ENCODE data around the gene NAT16.

NAT16 gene

DNA sequence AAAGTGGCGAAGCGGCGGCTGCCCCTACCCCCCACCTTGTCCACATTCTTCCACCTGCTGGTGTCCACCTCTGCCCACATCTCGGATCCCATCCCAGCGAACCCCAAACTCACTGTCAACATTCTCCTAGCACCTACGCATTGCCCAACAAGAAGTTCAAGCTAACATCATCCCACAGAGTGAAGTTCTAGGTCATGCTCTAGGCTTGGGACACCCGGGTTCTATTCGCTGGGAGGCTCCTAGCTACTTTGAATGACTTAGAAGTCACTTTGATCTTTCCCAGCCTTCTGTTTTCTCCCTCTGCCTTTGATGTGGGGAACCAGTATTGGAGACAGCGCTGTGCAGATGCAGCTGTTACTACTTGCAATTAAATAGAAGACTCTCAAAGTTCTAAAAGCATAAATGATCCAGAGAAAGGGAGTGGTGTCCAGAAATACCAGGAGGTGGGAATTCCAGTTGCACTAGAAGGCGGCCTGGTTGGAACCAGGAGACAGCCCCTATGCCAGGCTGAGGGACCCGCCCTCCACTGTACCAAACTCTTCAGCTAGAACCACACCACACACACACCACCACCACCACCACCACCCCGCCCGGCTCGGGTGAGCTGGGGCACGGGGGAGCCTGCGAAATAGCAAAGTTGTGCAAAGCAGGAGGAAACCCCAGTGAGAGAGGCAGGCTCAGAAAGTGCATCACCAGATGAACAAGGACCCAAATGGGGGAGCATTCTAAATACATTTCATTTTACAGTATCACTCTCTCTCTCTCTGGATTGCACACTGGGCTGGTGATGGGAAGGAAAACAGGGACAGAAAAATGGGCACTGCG, 9.3 kb downstream of the NAT16 start:
- peak in 1 of 2 donors; percentile 19 for DNase-seq

DNA sequence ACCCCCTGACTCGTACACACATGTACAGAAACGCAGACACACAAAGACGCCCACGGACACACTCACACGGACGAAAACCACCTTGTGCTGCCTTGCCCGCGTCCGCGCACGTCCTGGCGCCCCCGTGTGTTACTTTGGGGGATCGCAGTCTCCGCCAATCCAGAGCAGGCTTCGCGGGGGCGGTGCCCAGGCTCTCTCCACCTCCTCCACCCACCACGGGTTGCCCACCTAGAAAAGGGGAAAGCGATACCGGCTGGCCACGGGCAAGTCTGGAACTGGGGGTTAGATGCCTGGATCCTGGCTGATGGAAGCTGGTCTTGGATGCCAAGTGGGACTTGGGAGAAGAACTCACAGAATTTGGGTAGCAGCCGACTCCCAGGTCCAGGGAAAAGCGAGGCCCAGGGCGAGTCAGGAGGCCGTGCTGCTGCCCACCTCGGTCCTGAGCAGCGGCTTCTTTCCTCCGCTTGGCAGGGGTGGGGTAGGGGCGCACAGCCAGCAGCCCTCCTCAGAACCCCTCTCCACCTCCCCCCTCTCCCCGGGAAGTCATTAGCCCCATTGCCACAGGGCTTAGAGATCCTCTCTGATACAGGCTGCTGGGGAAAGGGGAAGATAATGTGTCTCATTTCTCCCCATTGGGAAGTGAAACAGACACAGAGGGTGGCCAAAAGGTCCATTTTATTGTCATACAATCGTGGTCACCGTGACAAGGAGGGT, 10.1 kb downstream of the NAT16 start:
- DNase-seq: peak; percentile 78 to 85

DNA sequence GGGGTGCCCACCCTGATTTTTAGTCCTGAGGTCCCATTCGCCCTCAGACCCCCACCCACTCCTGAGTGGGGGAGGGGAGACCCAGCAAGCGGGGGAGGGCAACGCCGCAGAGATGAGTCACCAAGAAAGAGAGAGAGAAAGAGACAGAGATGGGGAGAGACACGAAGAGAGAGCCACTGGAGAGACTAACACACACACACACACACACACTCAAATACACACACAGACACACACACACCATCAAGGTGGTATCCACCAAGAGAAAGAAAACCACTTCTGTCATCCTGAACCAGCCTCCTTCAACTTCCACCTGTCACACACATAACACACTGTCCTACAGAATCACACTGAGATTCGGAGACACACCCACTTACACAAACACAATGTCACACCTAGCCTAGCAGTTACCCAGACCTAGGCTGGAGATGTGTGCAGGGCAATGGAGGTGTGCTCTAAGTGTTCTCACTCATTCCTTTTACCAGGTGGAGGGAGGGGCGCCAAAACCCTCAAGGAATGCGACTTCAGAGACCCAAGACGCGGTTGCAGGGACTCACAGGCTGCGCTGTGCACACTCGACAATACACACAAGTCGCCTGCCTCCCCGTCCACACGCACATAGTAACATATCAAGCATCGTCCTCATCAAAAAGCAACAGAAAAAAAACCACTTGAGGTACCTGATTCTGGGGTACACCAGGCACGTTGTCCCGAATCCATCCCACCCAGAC, 10.8 kb downstream of the NAT16 start:
- no peak for DNase-seq

DNA sequence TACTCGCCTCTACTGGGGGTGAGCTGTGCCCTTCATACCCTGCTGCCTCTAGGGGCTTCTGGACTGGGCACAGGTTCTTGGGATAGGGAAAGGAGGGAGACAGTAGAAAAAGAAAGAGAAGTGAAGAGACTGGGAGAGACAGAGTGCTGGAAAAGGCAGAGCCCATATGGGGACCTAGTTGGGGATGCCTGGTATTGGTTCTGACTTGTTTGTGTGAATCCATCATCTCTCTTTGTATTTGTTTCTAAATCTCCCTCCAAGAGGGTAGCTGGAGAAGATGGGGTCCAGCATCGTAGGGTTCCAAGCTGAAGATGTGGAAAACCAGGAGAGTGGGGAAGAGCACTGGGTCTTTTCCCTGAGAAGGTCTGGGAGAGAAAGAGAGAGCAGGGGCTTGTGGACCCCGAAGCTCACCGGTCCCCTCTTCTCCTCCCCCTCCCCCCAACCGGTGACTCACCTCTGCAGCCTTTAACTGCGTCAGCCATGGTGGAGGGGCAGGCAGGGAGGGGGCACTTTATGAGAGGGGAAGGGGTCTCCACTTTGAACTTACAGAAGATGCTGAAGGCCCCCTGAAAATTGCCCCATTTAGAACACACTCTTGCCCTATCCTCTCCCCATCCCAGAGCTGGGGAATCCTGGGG, 11.6 kb downstream of the NAT16 start:
- no peak for DNase-seq

DNA sequence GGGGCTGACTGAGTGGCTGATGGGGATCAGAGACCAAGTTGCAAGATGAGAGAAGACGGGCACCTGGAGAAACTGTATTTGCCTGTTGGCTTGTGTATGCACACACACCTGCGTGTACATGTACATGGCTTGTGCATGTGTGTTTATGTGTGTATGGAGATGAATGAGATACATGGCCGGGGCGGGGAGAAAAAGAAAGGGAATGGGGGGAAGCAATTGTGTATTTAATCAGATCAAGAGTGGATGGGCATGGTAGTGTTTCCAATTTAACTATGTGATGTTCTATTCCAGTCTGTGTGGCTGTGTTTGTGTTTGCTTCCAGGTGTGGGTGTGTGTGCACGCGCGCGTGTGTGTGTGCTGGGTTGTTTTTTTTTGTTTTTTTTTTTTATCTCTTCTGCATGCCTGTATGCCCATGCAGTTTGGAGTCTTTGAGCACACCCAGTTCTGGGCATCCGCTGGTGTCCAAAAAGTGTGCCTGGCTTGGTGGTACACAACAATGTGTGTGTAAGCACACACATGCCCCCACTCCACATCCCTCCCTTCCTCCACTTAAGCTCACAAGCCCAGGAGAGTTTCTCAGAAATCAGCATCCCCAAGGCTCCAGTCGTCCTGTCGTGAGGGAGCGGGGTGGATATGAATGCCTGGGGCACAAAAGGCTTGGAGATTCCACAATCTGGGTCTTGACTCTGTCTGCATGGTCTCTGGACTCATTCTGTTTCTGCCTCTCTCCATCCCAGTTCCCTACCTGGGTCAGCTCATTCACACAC, 12.3 kb downstream of the NAT16 start:
- no peak for DNase-seq

DNA sequence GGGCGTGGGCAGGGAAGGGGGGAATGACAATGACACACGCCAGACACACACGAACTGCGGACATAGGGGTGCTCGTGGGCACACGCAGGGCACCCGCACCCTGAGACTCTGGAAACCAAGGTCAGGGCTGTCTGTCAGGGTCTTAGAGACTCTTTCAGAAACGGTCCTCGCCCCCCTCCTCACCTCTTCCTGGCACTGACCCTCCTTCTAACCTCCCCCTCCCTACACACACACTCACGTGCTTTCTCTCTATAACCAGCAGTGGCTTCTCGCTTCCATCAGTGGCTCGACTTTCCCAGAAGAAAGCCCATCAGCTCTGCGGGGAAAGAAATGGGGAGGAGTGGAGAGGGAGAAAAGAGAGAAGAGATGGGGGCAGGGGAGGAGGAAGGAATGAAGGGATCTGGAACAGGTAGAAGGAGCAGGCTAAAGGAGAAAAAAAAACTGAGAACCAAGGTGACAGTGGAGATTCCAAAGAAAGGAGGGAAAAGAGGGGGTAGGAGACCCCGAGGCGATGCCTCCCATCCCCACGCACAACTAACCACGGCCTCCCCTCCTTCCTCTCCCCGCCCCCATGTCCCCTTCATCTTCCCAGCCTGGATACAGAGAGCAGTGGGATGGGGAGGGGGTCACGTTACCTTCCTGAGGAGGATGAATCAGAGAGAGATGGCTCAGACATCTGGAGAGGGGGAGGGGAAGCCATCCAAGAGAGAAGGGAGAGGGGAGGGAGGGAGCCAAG, 13.0 kb downstream of the NAT16 start:
- no peak for DNase-seq

DNA sequence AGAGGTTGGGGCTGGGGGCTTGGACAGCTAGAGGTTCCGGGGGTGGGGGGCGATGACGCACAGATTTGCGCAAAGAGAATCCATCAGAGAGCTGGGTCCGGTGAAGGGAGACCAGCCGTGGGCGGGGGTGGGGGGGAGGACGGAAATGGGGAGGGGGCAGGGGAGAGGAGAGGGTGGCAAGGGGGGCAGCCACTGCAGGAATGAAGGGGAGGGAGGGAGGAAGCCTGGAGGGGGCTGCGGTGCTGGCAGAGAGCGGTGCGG, 13.5 kb downstream of the NAT16 start:
- no peak for DNase-seq

DNA sequence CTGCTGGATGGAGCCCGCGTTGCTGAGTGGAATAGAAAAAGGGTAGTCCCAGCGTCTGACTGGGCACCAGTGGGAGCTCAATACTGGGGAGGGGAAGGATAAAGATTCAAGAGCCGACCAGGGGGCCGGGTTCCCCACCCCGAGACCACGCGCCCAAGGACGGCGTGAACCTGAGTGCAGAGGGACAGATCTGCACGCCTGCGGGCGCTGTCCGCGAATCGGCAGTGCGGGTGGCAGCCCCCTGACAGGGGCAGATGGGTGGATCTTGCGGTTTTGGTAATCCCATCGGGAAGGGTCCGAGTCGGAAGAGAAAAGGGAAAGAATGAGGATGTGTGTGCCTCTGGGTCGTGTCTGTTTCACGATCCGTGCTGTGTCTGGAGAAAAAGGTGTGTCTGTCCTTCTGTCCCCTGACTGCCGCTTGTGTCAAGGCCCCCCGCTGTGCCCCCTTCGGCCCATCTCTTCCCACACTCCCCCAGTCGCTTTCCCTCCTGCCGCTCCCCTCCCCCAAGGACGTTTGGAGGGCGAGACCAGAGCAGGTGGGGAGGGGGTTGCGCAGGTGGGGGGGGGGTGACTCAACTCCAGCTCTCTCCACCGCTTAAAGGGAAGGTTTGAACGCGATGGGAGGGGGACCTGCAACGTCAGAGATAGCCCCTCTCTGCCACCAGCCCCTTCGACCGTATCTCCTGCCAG, 14.0 kb downstream of the NAT16 start:
- DNase-seq: no peak

DNA sequence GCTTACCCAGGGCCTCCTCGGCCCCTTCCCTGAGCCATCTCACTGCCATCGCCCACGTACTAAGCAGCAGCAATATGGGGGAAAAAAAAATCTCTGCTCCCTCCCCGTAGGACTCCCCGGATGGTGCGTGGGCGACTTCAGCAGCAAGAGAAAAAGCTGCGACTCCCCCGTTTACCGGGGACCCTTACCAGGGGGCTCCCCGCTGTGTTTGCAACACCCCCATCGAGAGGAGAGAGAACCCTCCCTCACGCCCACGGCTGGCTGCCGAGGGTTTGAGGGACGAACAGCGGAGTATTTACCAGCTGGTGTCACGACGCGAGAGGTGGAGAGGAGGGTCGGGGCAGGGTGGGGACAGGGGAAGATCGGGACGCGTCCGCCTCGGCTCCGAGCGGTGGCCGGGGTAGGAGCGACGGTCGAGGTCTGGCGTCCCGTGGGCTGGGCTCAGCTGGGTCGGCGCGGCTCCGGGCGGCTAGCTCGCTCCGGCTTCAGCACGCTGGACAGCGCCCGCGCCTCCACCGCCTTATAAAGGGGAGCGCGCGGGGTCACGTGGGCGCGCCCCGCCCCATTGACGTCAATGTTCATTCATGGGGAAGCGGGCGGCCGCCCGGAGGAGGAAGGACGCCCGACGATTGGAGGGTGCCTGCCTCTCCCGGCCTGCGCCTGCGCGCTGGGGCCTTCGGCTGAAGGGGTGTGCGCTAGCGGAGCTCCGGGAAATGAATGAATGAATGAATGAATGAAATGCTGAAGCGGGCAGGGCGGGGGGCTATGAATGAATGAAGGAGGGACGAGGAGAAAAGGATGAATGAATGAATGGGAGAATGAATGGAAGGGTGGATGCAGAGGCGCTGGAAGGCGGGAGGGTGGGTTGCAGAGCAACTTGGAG, 14.8 kb downstream of the NAT16 start, which contains the start of gene VGF:
Gene VGF, minus strand, starts transcription at position 495 of the 883 bp plus-strand sequence. CDS start 726 bp downstream, outside the sequence.
- peak; percentile 93 to 95 for DNase-seq

DNA sequence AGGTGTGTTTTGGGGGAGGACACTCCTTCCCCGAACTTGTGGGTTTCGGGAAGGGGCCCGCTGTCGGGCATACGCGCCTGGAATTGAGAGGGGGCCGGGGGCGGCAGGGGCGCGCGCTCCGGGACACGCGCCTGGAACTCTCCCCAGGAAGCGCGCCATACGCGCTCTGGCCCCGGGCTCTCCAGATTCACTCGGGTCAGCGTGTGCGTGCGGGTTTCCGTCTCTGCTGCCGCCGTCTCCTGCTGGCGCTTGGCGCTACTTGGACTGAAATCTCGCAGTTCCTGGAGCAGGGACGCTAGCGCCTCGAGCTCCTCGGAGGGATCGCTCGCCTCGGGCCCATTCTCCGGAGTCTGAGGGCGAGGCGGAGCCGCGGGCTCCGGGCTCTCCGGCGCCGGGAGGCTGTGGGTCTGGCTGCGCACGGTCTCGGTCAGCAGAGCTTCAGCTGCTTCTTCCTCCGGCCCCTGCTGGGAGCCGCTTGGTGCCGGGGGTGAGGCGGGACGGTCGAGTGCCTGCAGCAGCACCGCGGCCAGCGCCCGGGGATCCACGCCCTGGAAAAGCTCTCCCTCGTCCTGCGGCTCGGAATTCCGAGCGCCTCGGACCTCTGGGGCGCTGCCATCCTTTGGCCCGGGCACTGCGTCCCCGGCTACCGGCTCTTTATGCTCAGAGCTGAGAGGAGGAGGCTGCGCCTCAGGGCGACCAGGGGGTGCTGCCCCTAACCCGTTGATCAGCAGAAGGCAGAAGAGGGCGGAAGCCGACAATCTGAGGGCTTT, 15.8 kb downstream of the NAT16 start:
- DNase-seq: no peak

DNA sequence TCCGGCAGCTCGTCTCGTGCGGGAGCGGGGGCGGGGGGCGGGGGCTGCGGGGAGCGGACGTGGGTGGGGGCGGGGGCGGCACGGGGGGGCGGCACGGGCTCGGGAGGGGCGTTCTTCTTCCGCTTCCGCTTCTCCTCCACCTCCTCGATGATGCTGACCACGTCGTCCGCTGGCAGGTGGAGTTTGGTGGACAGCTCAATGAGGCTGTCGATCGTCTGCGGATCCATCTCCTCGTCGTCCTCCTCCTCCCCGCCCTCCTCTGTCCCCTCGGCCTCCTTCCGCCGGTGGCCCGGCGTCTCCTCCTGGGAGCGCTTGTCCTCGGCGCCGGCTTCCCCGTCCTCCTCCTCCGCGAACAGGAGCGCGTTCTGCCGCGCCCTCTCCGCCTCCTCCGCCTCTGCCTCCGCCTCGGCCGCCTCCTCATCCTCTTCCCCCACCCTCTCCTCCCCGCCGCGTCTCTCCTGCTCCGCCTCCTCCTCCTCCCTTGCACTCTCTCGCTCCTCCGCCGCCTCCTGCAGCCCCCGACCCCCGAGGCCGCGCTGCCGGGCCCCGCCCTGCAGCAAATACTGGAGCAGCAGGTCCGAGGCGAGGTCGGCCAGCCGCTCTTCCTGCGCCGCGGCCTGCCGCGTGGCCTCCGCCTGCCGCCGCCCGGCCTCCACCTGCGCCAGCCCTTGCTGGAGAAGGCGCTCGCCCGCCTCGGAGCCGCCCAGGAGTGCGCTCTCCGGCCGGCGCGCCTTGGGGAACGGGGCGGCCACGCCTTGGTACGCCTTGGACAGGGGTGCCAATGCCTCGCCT, 16.6 kb downstream of the NAT16 start:
- DNase-seq: peak; percentile 21 to 36

DNA sequence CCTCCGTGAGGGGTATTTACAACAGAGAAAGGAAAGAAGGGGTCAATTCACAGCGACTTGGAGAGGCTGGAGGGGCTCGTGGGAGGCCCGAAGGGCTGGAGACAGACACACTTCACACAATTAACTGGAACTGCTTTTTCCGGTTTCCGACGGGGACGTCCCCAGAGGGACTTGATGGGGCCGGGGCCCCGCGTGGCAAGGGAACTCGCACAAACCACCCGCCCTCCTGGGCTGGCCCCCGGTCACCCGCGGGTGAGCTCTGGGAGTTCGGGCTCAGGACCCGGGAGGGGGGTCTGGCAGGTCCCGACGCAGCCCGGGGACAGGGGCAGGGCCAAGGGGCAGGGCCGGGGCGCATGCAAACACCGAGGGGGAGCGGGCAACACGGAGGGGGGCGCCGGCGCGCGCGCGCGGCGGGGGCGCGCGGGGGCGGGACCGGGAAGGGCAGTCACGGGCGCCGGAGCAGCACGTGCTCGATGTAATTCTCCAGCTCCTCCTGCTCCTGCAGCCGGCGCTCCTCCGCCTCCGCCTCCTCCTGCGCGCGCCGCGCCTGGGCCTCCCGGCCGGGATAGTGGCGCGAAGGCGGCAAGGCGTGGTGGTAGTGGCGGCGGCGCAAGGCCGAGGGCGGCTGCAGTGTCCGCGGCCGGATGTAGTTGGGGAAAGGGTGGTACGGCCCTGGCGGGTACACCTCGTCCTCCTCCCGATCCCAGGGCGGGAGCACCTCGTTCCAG, 17.4 kb downstream of the NAT16 start:
- DNase-seq: no peak

DNA sequence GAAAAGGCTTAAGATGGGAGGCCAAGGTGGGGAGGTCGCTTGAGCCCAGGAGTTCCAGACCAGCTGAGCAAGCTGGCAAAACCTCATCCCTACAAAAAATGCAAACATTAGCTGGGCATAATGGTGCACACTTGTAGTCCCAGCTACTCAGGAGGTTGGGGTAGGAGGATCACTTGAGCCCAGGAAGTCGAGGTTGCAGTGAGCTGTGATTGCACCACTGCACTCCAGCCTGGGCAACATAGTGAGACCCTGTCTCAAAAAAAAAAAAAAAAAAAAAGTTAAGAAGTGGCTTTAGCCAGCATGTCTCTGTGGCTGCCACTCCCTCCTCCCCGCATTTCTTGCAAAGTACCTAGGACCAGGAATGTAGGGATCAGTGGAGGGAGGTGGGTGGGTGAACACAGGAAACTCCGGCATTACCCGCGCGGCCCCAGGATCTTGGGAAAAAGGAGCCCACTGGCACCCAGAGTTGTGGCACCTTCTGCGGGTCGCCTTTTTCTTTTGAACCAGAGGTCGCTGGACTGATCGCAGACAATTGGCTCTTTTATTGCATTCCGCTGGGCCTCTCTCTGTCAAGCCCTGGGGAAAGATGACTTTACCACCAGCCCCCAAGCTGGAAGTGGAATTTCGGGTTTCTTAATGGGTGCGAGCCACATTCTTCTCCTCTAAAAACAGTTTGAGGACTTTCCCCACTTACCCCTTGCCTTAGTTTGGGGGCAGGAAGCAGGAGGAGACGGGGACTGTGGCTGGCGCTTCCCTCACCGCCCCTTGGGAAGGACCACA, 18.2 kb downstream of the NAT16 start:
- DNase-seq: no peak

DNA sequence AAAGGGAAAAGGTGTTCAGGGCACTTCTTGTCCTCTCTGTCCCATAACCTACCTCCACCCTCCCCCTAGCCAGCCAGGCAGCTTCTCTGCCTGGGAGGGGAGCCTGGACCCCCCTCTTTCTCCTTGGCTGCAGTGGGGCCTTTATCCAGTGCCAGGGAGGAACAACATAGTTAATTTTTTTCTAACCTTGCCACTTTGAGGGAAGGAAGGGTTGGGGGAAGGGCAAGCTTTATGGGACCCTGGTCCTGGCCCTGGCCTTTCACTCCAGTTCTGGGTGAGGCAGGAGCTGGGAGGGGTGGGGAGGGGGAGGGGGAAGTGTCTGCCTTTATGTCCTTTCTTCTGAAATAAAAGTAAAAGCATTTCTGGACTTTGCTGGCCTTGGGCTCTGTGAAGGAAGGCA, 19.2 kb downstream of the NAT16 start:
- no peak for DNase-seq

DNA sequence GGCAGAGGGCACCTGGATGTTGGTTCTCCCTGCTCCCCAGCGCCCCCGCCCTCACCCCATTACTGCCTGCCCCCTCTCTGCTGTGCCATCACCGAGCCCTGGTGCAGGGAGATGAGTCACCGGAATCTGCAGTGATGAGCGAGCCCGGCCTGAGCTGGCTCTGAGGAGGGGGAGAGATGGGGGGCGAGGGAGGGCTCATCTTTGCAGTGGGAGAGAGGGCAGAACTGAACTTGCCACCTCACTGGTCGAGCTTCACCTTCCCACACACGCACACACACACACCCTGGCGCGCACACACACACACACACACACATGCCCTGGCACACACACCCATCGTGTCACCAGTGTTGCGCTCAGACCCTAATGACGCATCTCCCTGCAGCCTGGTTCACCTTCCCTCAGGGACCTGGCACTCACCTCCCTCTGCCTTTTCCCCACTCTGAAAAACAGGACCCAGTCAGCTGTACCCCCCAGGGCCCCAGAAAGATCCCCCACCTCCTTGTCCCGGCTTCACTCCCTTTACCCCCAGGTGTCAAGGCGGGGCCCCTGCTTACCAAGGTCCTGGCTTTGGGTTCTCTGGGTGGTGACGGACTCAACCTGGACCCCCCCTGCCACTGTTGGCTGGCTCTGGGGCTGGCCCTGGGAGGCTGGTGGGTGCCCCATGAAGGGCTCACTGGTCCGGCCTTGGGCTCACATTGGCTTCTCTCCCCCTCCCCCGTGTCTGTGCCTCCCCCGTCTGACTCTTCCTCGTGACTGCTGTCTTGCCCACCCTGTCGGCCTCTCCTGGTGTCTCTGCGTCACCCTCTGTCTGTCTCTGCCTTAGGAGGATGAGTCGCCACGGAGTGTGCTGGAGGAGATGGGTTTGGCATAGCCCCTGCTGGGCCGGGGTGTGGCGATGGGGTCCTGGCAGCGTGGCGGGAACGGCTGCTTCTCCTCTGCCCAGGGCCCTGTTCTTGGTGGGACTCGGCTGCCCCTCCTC, 20.1 kb downstream of the NAT16 start:
- DNase-seq: no peak
